Astrocyte (in vitro differentiated cells and primary cell): ENCODE data around the gene HSF4. TPM values are rescaled to one million over a fixed set of nuclear protein-coding genes. Genes with fewer than 3 reads are reported as not detected.
A peak's percentile ranks its signal among the peaks of the same experiment; 100 is the strongest.

ENCODE experiments used
- DNase-seq: peaks from one replicate; pipeline ENCODE4 v3.0.0-alpha.2; 2010; ENCODE audit warnings: low read depth
- FAIRE-seq: peaks from 2 replicates; lab custom pipeline; 2011; peaks lifted over from hg19 to GRCh38; lab: Jason Lieb, UNC
- H2AFZ ChIP-seq: 2 replicates; pipeline ENCODE4 v1.6.0; 2012; ENCODE audit warnings: low read depth, low read length, inconsistent platforms
- H3K27ac ChIP-seq: 2 replicates; pipeline ENCODE4 v1.5.1; 2011; ENCODE audit warnings: low read depth, low read length, inconsistent platforms
- H3K27me3 ChIP-seq: 2 replicates; pipeline ENCODE4 v1.6.0; 2011; ENCODE audit warnings: low read length, inconsistent platforms; ENCODE audit not compliant: insufficient read depth
- H3K36me3 ChIP-seq: 2 replicates; pipeline ENCODE4 v1.5.1; 2011; ENCODE audit warnings: low read length, inconsistent platforms; ENCODE audit not compliant: insufficient read depth
- H3K4me1 ChIP-seq: 2 replicates; pipeline ENCODE4 v1.5.1; 2011; ENCODE audit warnings: low read length, inconsistent platforms; ENCODE audit not compliant: insufficient read depth
- H3K4me2 ChIP-seq: 2 replicates; pipeline ENCODE4 v1.6.0; 2012; ENCODE audit warnings: low read length, inconsistent platforms
- H3K4me3 ChIP-seq: 2 replicates; pipeline ENCODE4 v1.5.1; 2011; ENCODE audit warnings: low read depth, mild to moderate bottlenecking, low read length, inconsistent platforms; ENCODE audit not compliant: insufficient read depth
- H3K79me2 ChIP-seq: 2 replicates; pipeline ENCODE4 v1.6.0; 2012; ENCODE audit warnings: mild to moderate bottlenecking, low read length, inconsistent platforms; ENCODE audit not compliant: insufficient read depth
- H3K9ac ChIP-seq: 2 replicates; pipeline ENCODE4 v1.6.0; 2012; ENCODE audit warnings: mild to moderate bottlenecking, low read length, inconsistent platforms
- H3K9me3 ChIP-seq: 2 replicates; pipeline ENCODE4 v1.5.1; 2012; ENCODE audit warnings: low read depth, mild to moderate bottlenecking, low read length, inconsistent platforms; ENCODE audit not compliant: insufficient read depth
- H4K20me1 ChIP-seq: 2 replicates; pipeline ENCODE4 v1.6.0; 2012; ENCODE audit warnings: low read length, inconsistent platforms; ENCODE audit not compliant: insufficient read depth
- H3K27ac Mint-ChIP-seq: one replicate; pipeline ENCODE4 v1.8.0; 2021; ENCODE audit warnings: mild to moderate bottlenecking, mixed read lengths; ENCODE audit not compliant: unreplicated experiment
- H3K27me3 Mint-ChIP-seq: one replicate; pipeline ENCODE4 v1.8.0; 2021; ENCODE audit warnings: low read depth, mixed read lengths; ENCODE audit not compliant: unreplicated experiment
- H3K36me3 Mint-ChIP-seq: one replicate; pipeline ENCODE4 v1.8.0; 2021; ENCODE audit warnings: low read depth, mixed read lengths; ENCODE audit not compliant: unreplicated experiment
- H3K4me1 Mint-ChIP-seq: one replicate; pipeline ENCODE4 v1.8.0; 2021; ENCODE audit warnings: low read depth, mixed read lengths; ENCODE audit not compliant: unreplicated experiment
- H3K4me3 Mint-ChIP-seq: one replicate; pipeline ENCODE4 v1.8.0; 2021; ENCODE audit warnings: mild to moderate bottlenecking, moderate library complexity, mixed read lengths; ENCODE audit not compliant: unreplicated experiment
- H3K9me3 Mint-ChIP-seq: one replicate; pipeline ENCODE4 v1.8.0; 2021; ENCODE audit warnings: mild to moderate bottlenecking, mixed read lengths; ENCODE audit not compliant: unreplicated experiment
- EZH2 ChIP-seq: IDR thresholded peaks from 2 replicates; pipeline ENCODE4 v1.6.1; 2012; ENCODE audit warnings: mild to moderate bottlenecking, low read length, inconsistent platforms; ENCODE audit not compliant: insufficient read depth
- total RNA-seq: library from RNA; stranded (reverse); gene quantifications from 2 replicates; pipeline ENCODE4 v1.2.1, GENCODE V29; 2021
- TF ChIP-seq, protein P1 (sequence below): IDR thresholded peaks from 2 replicates; pipeline ENCODE4 v1.5.1; 2011; ENCODE audit warnings: low read depth, mild to moderate bottlenecking, inconsistent platforms, low read length, moderate library complexity; ENCODE audit not compliant: insufficient read depth

HSF4 gene
- total RNA-seq, 1 donor from 2014 or later: 4.5 TPM

DNA sequence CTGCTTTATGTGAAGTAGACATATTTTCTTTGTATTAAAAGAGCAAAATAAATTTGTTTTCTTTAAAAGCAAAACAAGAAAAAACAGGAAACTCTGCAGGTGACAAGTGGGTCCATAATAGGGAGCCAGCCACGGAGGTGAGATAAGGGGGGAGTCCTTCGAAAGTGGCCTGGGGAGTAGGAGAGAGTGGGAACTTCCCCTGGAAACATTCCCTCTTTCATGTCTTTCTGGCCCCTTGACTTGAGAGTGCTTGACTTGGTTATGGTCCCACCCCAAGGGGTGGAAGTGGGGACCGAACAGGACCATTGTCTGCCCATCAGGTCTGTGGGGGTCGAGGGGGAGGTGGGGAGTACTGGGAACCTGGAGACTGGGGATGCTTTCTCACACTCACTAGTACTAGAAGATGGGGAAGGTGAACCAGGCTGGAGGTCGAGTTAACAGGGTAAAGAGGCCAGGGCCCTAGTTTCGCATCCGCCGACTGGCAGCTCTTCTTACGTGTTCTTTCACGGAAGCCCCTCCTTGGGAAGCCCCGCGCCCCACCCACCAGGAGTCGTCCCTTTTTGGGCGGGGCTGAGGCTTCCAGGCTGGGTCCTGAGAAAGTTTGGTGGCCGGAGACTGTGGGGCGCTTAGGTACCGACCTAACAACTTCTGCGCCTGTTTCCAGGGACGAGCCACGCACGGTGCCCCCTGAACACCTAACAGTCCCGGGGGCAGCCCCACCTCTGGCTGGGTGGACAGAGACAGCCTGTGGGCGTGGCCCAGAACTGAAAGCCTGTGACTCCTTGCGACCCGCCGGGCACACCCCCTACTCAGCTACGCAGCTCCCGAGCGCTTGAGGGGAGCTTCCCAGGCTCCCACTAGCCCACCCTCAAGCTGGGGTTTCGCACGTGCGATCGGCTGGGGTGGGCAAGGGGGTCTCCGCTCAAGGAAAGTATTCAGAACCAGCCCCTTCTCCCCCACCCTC lies 5.6 kb upstream of the HSF4 start:
- Histone ChIP-seq H3K4me1 (peaks cover 32% of the 10 kb centered on the region), H3K4me3 (peak overlapping the region; percentile 71), H3K27me3 (peaks cover 54% of the 10 kb centered on the region), H3K9ac (peak overlapping the region; percentile 72), H3K79me2 (no peaks in the 10 kb centered on the region), H3K9me3 (no peaks in the 10 kb centered on the region), H3K36me3 (no peaks in the 10 kb centered on the region), H3K27ac (no peak overlapping the region), H2AFZ (peak overlapping the region; percentile 79), H4K20me1 (peaks cover 61% of the 10 kb centered on the region), H3K4me2 (peak overlapping the region; percentile 100)
- Mint-ChIP-seq H3K36me3 (peaks cover 4% of the 10 kb centered on the region), H3K9me3 (peaks cover 17% of the 10 kb centered on the region), H3K27ac (peak overlapping the region; percentile 77), H3K4me1 (no peaks in the 10 kb centered on the region), H3K27me3 (peaks cover 57% of the 10 kb centered on the region), H3K4me3 (peak overlapping the region; percentile 91)
- DNase-seq (no peak), FAIRE-seq (no peak)
- TF ChIP-seq EZH2: no peak
- TF ChIP-seq, protein P1, sequence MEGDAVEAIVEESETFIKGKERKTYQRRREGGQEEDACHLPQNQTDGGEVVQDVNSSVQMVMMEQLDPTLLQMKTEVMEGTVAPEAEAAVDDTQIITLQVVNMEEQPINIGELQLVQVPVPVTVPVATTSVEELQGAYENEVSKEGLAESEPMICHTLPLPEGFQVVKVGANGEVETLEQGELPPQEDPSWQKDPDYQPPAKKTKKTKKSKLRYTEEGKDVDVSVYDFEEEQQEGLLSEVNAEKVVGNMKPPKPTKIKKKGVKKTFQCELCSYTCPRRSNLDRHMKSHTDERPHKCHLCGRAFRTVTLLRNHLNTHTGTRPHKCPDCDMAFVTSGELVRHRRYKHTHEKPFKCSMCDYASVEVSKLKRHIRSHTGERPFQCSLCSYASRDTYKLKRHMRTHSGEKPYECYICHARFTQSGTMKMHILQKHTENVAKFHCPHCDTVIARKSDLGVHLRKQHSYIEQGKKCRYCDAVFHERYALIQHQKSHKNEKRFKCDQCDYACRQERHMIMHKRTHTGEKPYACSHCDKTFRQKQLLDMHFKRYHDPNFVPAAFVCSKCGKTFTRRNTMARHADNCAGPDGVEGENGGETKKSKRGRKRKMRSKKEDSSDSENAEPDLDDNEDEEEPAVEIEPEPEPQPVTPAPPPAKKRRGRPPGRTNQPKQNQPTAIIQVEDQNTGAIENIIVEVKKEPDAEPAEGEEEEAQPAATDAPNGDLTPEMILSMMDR: no peak

DNA sequence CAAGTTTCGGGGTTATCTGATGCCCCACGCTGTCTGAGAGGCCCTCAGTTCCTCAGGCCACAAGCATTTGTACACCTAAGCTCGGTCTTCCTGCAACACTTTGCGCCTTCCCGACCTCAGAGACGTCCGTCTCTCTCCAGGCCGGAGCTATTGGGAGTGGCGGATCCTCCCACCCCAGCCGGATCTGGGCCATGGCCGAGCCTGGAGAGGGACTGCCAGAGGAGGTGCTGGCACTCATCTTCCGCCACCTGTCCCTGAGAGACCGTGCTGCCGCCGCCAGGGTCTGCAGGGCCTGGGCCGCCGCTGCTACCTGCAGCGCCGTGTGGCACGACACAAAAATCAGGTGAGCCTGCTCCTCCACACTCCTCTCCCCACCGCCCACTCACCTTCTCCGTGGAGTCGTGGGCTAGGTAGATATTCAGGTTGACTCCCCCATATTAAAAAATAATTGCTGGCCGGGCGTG lies 2.9 kb upstream of the HSF4 start:
- Histone ChIP-seq H3K4me2 (peak overlapping the region; percentile 100), H3K27ac (no peak overlapping the region), H3K27me3 (peaks cover 55% of the 10 kb centered on the region), H3K9me3 (no peaks in the 10 kb centered on the region), H2AFZ (no peak overlapping the region), H3K9ac (no peak overlapping the region), H4K20me1 (peaks cover 53% of the 10 kb centered on the region), H3K36me3 (no peaks in the 10 kb centered on the region), H3K79me2 (no peaks in the 10 kb centered on the region), H3K4me3 (no peak overlapping the region), H3K4me1 (peaks cover 31% of the 10 kb centered on the region)
- peaks cover 2% of the 10 kb centered on the region for H3K36me3 Mint-ChIP-seq
- peaks cover 56% of the 10 kb centered on the region for H3K27me3 Mint-ChIP-seq
- H3K4me1 Mint-ChIP-seq: no peaks in the 10 kb centered on the region
- no peak for DNase-seq
- FAIRE-seq: no peak
- no peak overlapping the region for H3K27ac Mint-ChIP-seq
- no peak overlapping the region for H3K4me3 Mint-ChIP-seq
- TF ChIP-seq, protein P1: no peak
- TF ChIP-seq EZH2: peak; percentile 35
- peaks cover 17% of the 10 kb centered on the region for H3K9me3 Mint-ChIP-seq
